Dermis microvascular lymphatic vessel endothelial cell (primary cell): Measurements from ENCODE around the gene ERN1. TPM values are rescaled to one million over a fixed set of nuclear protein-coding genes. Genes with fewer than 3 reads are reported as not detected.

Source experiments
- DNase-seq, 2 donors: peaks; one replicate each; pipeline versions ENCODE4 v3.0.0 to v3.0.0-alpha.2; 2010; ENCODE audit warnings: low read depth in 2 of 2
- total RNA-seq: library from RNA; depleted of rRNA; stranded (reverse); fragments of >200 nt; gene quantifications from 2 replicates; pipeline ENCODE4 v1.2.1, GENCODE V29; 2014

ERN1 gene
- total RNA-seq, 1 donor from 2014 or later: 5.6 TPM

GRCh38 chr17:64084940-64085649 is 44.8 kb downstream of the ERN1 start:
- peak; percentile 34 to 36 for DNase-seq

DNA sequence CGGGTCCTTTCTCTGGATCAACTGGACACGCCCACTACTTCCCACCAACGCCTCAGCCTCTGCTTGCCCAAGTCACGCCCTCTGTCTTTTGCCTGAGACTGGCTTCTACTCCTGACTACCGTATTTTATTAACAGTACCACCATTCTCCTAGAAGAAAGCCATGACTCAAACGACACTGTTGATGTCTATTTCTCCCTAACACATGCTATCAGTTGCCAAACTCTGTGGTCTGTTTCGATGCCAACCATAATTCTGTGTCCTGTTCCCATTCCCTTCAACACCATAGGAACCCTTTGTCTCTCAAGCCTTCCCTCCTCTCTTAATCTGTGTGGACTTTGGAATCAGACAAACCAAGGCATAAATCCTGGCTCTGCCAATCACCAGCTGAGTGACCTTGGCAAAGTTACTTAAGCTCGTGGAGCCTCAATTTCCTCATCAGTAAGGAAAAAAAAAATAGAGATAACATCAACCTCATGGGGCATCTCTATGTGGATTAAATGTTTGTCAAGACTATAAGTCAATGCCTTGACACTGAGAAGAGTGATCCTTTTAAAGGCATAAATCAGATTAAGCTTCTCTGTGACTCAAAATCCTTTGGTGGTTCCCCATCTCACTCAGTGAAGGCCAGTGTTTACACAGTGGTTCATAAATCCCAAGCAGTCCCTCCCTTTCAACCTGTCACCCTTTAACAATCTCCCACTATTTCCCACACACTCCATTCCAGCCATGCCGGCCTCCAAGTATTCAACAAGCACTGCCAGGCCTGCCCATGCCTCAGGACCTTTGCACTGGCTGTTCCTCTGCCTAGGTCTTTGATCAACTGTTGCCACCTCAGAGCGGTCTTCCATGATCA is 45.6 kb downstream of the ERN1 start:
- DNase-seq: peak in 1 of 2 donors; percentile 31

- DNase-seq: no peak
Observed at GRCh38 chr17:64083563-64084085, 46.3 kb downstream of the ERN1 start.

- no peak for DNase-seq
Observed at GRCh38 chr17:64083093-64083492, 46.9 kb downstream of the ERN1 start.

- peak; percentile 71 to 93 for DNase-seq
Observed at GRCh38 chr17:64081802-64082799, 47.8 kb downstream of the ERN1 start.

DNA sequence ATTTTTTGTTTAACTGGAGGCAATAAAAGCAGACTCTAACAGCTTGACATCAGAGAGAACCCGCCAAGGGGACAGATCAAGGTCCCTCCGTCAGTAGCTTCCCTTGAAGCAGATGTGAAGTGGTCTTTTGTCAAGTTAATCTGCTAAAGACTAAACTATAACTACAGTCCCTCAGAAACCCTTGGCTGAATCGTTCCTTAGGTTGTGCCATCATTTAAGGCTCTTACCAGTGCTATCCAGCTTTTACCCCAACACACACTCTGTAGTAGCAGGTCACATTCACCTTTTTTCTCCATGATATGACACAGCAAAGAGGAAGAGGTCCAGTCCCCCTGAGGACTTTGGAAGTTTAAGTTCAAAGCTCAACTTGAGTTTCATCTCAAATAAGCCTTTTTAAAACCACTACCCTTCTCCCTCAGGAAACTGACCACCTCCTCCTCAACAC is 49.7 kb downstream of the ERN1 start:
- DNase-seq: no peak

GRCh38 chr17:64077379-64077778 is 52.6 kb downstream of the ERN1 start:
- no peak for DNase-seq

DNA sequence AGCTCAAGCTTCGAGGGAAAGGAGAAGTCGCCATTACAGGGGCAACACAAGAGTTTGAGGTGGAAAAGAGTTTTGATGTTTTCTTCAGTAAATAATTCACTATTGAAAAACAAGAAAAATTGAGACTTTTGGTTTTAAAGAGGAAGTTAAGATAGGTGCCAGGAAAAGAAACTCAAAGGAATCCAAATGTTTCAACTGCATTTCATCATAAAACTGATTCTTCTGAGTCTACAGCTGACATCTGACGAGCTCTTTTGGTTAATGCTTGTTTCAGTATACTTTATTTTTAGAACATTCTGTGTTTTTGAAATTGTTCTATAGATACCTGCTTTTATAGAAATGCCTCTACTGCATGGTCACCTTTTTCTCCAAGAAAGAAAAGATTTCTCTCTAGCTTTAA is 54.0 kb downstream of the ERN1 start:
- no peak for DNase-seq

- no peak for DNase-seq
Observed at GRCh38 chr17:64074704-64075426, 55.1 kb downstream of the ERN1 start.

- no peak for DNase-seq
Observed at GRCh38 chr17:64073771-64074703, 55.9 kb downstream of the ERN1 start.

DNA sequence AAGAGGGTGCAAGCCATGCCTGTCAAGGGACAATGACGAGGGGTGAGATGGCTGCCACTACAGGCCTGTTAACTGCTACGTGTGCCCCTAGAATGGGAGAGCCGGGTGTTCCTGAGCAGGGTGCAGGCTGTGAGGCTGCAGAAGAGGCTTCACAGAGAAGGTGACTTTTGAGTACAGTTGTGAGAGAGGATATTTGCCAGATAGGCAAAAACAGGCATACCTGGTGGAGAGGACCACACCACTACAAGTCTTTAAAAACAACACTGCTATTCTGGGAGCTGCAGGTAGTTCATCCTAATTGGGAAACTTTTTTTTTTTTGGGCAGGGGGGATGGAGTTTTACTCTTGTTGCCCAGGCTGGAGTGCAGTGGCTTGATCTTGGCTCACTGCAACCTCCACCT is 58.8 kb downstream of the ERN1 start:
- DNase-seq: no peak

- DNase-seq: no peak
Observed at GRCh38 chr17:64070213-64070612, 59.7 kb downstream of the ERN1 start.

DNA sequence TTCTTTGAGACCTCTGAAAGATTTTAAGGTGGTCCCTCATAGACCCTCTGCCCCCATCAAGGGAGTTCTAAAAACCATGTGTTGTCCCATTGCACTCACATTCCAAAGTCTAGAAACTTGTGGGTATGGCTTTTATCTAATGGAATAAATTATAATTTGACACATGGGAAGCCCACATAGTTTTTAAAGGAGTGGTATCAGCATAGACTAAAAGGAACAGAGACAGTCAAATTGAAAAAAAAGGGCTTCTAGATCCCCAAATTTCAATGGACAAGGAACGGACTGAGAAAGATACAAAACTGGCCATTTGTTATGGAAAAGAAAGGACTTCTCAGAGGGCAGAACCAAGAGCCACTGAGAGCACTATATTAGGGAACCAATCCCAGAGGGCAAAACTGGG is 60.8 kb downstream of the ERN1 start:
- DNase-seq: no peak

DNA sequence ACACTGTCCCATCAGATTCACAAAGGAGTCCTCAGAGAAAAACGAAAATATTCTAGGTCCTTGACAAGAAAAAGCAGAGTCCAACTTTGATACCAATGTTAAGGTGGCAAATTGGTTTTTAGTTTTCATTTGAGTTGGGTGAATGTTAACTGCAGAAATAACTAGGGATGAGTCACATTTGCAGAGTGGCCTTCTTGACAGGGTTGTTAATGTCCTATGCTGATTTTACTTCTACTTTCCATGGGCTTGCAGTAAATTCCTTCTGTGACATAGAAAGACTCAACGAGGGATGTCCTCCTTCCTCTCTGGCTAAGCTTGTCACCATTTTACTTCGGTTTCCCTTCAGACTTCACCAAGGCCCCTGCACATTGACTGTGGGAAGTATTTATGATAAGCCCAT is 62.3 kb downstream of the ERN1 start:
- DNase-seq: no peak

GRCh38 chr17:64066716-64067115 is 63.2 kb downstream of the ERN1 start:
- DNase-seq: no peak

DNA sequence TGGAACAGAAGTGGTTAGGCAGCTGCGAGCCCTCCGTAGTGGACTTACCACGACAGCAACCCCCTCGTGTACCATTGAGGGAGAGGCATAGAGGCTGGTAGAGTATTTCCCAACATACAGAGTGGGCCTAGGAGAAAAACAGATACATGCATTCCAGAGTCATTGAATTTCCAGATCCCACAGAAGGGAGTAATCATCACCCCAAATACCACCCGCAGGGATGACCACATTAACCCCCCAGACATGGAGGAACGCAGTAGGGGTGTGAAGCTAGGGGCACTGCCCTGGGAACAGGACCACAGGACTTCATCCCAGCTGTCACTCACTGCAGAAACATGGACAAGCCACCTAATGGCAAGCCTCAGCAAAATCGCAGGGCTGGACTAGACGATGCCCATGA is 64.8 kb downstream of the ERN1 start:
- no peak for DNase-seq

DNA sequence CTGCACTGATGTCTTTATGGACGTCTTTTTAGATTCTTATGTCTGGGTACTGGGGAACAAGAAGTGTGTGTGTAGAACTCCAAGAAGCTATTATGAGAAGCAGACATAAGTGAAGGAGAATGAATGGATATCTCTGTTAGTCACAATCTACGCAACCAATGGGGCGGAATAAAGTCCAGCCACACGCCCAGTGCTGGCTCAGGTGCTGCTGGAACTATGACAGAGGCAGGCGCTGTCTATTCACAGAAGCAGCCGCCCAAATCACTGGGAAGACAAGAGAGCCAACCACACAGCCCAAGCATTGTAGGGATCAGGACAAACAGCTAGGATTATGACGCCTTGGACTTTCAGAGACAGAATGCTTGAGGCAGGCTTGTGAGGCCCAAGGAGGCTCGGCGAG is 65.6 kb downstream of the ERN1 start:
- no peak for DNase-seq

DNA sequence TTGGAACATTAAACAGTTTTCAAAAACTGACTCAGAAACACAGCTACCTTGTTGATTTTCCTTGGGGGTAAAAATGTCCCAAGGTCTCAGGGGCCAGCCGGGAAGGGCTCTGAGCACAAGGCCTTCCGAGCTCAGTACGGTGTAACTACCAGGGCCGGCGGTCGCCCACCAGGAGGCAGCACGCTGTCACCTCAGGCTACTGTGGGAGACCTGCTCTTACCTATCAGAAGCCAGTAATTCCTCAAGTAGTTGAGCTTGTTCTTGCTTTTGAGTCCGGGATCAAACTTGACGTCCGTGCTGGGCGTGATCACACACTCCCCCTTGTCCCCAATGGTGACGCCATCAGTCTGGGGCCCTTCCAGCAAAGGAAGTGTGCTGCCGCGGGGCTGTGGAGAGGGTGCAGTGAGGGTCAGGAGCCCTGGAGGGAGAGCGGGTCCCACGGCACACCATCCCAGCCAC is 66.1 kb downstream of the ERN1 start:
- peak; percentile 38 to 78 for DNase-seq

DNA sequence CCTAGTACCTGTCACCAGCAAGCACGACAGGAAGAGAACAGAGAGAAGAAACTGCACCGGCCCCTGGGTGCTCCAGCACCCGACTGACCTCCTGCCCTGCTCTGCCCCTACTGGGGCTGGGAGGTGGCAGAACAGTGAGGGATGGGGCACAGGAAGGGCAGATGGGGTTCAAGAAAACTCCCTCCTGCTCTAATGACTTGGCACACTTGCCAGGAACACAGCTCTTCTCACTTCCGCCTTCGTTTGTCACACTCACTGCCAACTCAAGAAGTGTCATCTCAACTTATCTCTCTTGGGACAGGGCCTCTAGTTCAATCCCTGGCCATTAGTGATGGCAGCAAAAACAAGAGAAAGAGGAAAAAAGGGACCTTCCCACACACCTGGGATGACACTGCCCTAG is 66.9 kb downstream of the ERN1 start:
- no peak for DNase-seq
